Measurements from ENCODE around the gene RAD51B.

GRCh38 chr14:68363466-68363842, 543.9 kb downstream of the RAD51B start:
- TF ChIP-seq CTCF (IDR thresholded peaks at IDR 0.05) (no peak), POLR2A (IDR thresholded peaks at IDR 0.05) (no peak), POLR2AphosphoS5 (IDR thresholded peaks at IDR 0.05; ENCODE audit: insufficient read depth in 1 of 2, low read depth in 1 of 2) (no peak)

Data from vagina (tissue), 2 donors.